ENCODE measurements around the gene GPSM1.

GPSM1 gene

GRCh38 chr9:136300866-136301265 lies 26.5 kb upstream of the GPSM1 start:
- Histone ChIP-seq H3K27me3 (ENCODE audit: insufficient read depth, low read length, poor library complexity, severe bottlenecking) (no peaks in the 10 kb centered on the region), H3K9me3 (ENCODE audit: insufficient read depth, low read depth, low read length) (no peaks in the 10 kb centered on the region), H3F3A (ENCODE audit: low read depth) (no peaks in the 10 kb centered on the region), H3K36me3 (ENCODE audit: insufficient read depth, low read length) (no peaks in the 10 kb centered on the region), H3K9me2 (replicated peaks; ENCODE audit: low read depth, low read length) (no peaks in the 10 kb centered on the region), H3K4me3 (ENCODE audit: low read length, poor library complexity, severe bottlenecking) (no peak overlapping the region), H3K4me2 (ENCODE audit: low read depth, low read length, poor library complexity, severe bottlenecking) (no peak overlapping the region), H3K79me2 (ENCODE audit: insufficient read depth, low read length) (no peaks in the 10 kb centered on the region), H2AFZ (ENCODE audit: low read length) (no peak overlapping the region), H4K20me1 (ENCODE audit: insufficient read depth, low read length, poor library complexity, severe bottlenecking) (no peaks in the 10 kb centered on the region), H3K9ac (ENCODE audit: low read depth, low read length, poor library complexity, severe bottlenecking) (no peak overlapping the region), H3K4me1 (ENCODE audit: insufficient read depth, low read length, poor library complexity, severe bottlenecking) (no peaks in the 10 kb centered on the region)
- TF ChIP-seq, protein P1, sequence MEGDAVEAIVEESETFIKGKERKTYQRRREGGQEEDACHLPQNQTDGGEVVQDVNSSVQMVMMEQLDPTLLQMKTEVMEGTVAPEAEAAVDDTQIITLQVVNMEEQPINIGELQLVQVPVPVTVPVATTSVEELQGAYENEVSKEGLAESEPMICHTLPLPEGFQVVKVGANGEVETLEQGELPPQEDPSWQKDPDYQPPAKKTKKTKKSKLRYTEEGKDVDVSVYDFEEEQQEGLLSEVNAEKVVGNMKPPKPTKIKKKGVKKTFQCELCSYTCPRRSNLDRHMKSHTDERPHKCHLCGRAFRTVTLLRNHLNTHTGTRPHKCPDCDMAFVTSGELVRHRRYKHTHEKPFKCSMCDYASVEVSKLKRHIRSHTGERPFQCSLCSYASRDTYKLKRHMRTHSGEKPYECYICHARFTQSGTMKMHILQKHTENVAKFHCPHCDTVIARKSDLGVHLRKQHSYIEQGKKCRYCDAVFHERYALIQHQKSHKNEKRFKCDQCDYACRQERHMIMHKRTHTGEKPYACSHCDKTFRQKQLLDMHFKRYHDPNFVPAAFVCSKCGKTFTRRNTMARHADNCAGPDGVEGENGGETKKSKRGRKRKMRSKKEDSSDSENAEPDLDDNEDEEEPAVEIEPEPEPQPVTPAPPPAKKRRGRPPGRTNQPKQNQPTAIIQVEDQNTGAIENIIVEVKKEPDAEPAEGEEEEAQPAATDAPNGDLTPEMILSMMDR (conservative IDR thresholded peaks at IDR 0.05; ENCODE audit: low read length), result no peak
- no peak for TF ChIP-seq EZH2phosphoT487 (IDR thresholded peaks at IDR 0.05; ENCODE audit: borderline replicate concordance)

DNA sequence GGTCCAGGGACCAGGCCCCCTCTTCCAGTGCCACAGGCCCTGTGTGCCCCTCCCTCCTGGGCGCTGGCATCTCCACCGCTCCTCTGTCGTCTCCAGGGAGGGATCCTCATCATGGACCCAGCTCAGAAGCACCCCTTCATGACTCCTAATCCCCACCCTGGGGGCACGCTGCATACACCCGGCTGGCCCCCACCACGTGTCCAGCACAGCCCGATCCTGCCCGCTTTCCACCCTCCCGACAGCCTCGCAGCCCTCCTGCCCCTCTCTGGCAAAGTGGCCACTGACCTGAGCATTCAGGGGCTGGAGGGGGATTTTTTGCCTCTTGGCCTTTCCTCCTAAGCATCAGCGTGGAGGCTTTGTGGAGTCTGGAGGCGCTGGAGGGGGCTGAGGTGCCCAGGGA lies 24.8 kb upstream of the GPSM1 start:
- TF ChIP-seq, protein P1 (conservative IDR thresholded peaks at IDR 0.05; ENCODE audit: low read length), result no peak
- TF ChIP-seq EZH2phosphoT487 (IDR thresholded peaks at IDR 0.05; ENCODE audit: borderline replicate concordance), result no peak
- Histone ChIP-seq H3K4me1 (ENCODE audit: insufficient read depth, low read length, poor library complexity, severe bottlenecking) (no peaks in the 10 kb centered on the region), H3K9me3 (ENCODE audit: insufficient read depth, low read depth, low read length) (no peaks in the 10 kb centered on the region), H3K4me2 (ENCODE audit: low read depth, low read length, poor library complexity, severe bottlenecking) (no peak overlapping the region), H4K20me1 (ENCODE audit: insufficient read depth, low read length, poor library complexity, severe bottlenecking) (no peaks in the 10 kb centered on the region), H3K27me3 (ENCODE audit: insufficient read depth, low read length, poor library complexity, severe bottlenecking) (no peaks in the 10 kb centered on the region), H3K79me2 (ENCODE audit: insufficient read depth, low read length) (no peaks in the 10 kb centered on the region), H3K36me3 (ENCODE audit: insufficient read depth, low read length) (no peaks in the 10 kb centered on the region), H3K9ac (ENCODE audit: low read depth, low read length, poor library complexity, severe bottlenecking) (no peak overlapping the region), H3F3A (ENCODE audit: low read depth) (no peaks in the 10 kb centered on the region), H3K9me2 (replicated peaks; ENCODE audit: low read depth, low read length) (no peaks in the 10 kb centered on the region), H3K4me3 (ENCODE audit: low read length, poor library complexity, severe bottlenecking) (no peak overlapping the region), H2AFZ (ENCODE audit: low read length) (no peak overlapping the region)

GRCh38 chr9:136303066-136303824 lies 24.1 kb upstream of the GPSM1 start:
- no peaks in the 10 kb centered on the region for H3K9me2 ChIP-seq (replicated peaks; ENCODE audit: low read depth, low read length)
- H3K36me3 ChIP-seq (ENCODE audit: insufficient read depth, low read length), result no peaks in the 10 kb centered on the region
- no peak for TF ChIP-seq EZH2phosphoT487 (IDR thresholded peaks at IDR 0.05; ENCODE audit: borderline replicate concordance)
- TF ChIP-seq, protein P1 (conservative IDR thresholded peaks at IDR 0.05; ENCODE audit: low read length), result no peak
- no peaks in the 10 kb centered on the region for H3K4me1 ChIP-seq (ENCODE audit: insufficient read depth, low read length, poor library complexity, severe bottlenecking)
- H3F3A ChIP-seq (ENCODE audit: low read depth), result no peaks in the 10 kb centered on the region
- H3K79me2 ChIP-seq (ENCODE audit: insufficient read depth, low read length), result no peaks in the 10 kb centered on the region
- H3K4me3 ChIP-seq (ENCODE audit: low read length, poor library complexity, severe bottlenecking), result no peak overlapping the region
- no peak overlapping the region for H3K9ac ChIP-seq (ENCODE audit: low read depth, low read length, poor library complexity, severe bottlenecking)
- H4K20me1 ChIP-seq (ENCODE audit: insufficient read depth, low read length, poor library complexity, severe bottlenecking), result no peaks in the 10 kb centered on the region
- no peaks in the 10 kb centered on the region for H3K9me3 ChIP-seq (ENCODE audit: insufficient read depth, low read depth, low read length)
- H3K4me2 ChIP-seq (ENCODE audit: low read depth, low read length, poor library complexity, severe bottlenecking), result no peak overlapping the region
- H3K27me3 ChIP-seq (ENCODE audit: insufficient read depth, low read length, poor library complexity, severe bottlenecking), result no peaks in the 10 kb centered on the region
- H2AFZ ChIP-seq (ENCODE audit: low read length), result no peak overlapping the region
